Left renal pelvis (tissue), 4 donors: ENCODE results near the gene DDRGK1. TPM values are rescaled to one million over a fixed set of nuclear protein-coding genes. Genes with fewer than 3 reads are reported as not detected.
A peak's percentile ranks its signal among the peaks of the same experiment; 100 is the strongest.

Experiments
- DNase-seq, 4 donors: peaks; one replicate each; pipeline ENCODE4 v3.0.0-alpha.2; 2013; ENCODE audit warnings: low read depth in 4 of 4, low spot score in 3 of 4
- polyA plus RNA-seq, 4 donors: library from polyadenylated mRNA; unstranded; fragments of 120-200 nt; gene quantifications; one replicate each; pipeline ENCODE4 v1.2.1, GENCODE V29; 2013; ENCODE audit not compliant: insufficient read length in 4 of 4

The DDRGK1 gene
- polyA plus RNA-seq, result 10 to 100 TPM; 34.3 to 59.7 (median 48.1) TPM

GRCh38 chr20:3204124-3204794, at the start of gene DDRGK1:
DDRGK1 (minus strand) TSS chr20:3204682; CDS start chr20:3204627, 55 bp downstream.
- peak; percentile 72 to 77 (median 73) for DNase-seq

- DNase-seq, result no peak
Observed at GRCh38 chr20:3251806-3252205, 47.3 kb upstream of the DDRGK1 start.

GRCh38 chr20:3250091-3250504, 45.6 kb upstream of the DDRGK1 start:
- DNase-seq, result no peak

GRCh38 chr20:3248993-3249347, 44.5 kb upstream of the DDRGK1 start:
- DNase-seq, result no peak

GRCh38 chr20:3248167-3248992, 43.9 kb upstream of the DDRGK1 start:
- no peak for DNase-seq

- no peak for DNase-seq
Observed at GRCh38 chr20:3247638-3248037, 43.2 kb upstream of the DDRGK1 start.

- DNase-seq, result no peak
Observed at GRCh38 chr20:3246682-3247081, 42.2 kb upstream of the DDRGK1 start.

- no peak for DNase-seq
Observed at GRCh38 chr20:3245711-3246110, 41.2 kb upstream of the DDRGK1 start.

GRCh38 chr20:3245156-3245555, 40.7 kb upstream of the DDRGK1 start:
- DNase-seq, result no peak

- DNase-seq, result no peak
Observed at GRCh38 chr20:3244613-3245012, 40.1 kb upstream of the DDRGK1 start.

- no peak for DNase-seq
Observed at GRCh38 chr20:3243718-3244358, 39.4 kb upstream of the DDRGK1 start.

GRCh38 chr20:3242172-3242692, 37.8 kb upstream of the DDRGK1 start:
- no peak for DNase-seq

GRCh38 chr20:3240776-3241363, 36.4 kb upstream of the DDRGK1 start:
- no peak for DNase-seq

- no peak for DNase-seq
Observed at GRCh38 chr20:3239867-3240775, 35.6 kb upstream of the DDRGK1 start.

GRCh38 chr20:3239026-3239866, 34.8 kb upstream of the DDRGK1 start, which contains the start of gene SLC4A11:
SLC4A11 (minus strand) TSS chr20:3239190; CDS start chr20:3239137, 53 bp downstream.
- no peak for DNase-seq

- no peak for DNase-seq
Observed at GRCh38 chr20:3238616-3239025, 34.1 kb upstream of the DDRGK1 start.

- DNase-seq, result no peak
Observed at GRCh38 chr20:3237958-3238615, 33.6 kb upstream of the DDRGK1 start.
